ENCODE measurements around the gene KCNA2. TPM values are rescaled to one million over a fixed set of nuclear protein-coding genes. Genes with fewer than 3 reads are reported as not detected.

Gene KCNA2
- total RNA-seq, 2 donors from 2014 or later = 0.64 to 6.2 TPM

- DNase-seq (ENCODE audit: low spot score) = peak; percentile 69
- Histone ChIP-seq H3K4me3 (no peak overlapping the region), H3K9me3 (no peaks in the 10 kb centered on the region), H3K36me3 (no peaks in the 10 kb centered on the region), H3K4me1 (replicated peaks) (no peaks in the 10 kb centered on the region), H3K27me3 (replicated peaks; ENCODE audit: insufficient read depth) (peaks cover 4% of the 10 kb centered on the region), H3K27ac (no peak overlapping the region)
- TF ChIP-seq POLR2AphosphoS5 (IDR thresholded peaks at IDR 0.05) (no peak), CTCF (IDR thresholded peaks at IDR 0.05) (peak; percentile 75 to 94 (median 84)), POLR2A (IDR thresholded peaks at IDR 0.05) (no peak)
- intact Hi-C loops (cut with DNase I) = no loop called here
- WGBS = 8% methylated on average over 27 of the region's 27 CpGs
These were observed 13.5 kb upstream of the KCNA2 start for GRCh38 chr1:110619412-110620249.

GRCh38 chr1:110618668-110619067 is 12.5 kb upstream of the KCNA2 start:
- no peak for DNase-seq (ENCODE audit: low spot score)
- no peak overlapping the region for H3K4me3 ChIP-seq
- peaks cover 4% of the 10 kb centered on the region for H3K27me3 ChIP-seq (replicated peaks; ENCODE audit: insufficient read depth)
- H3K27ac ChIP-seq = no peak overlapping the region
- WGBS = 69% methylated on average over 5 of the region's 5 CpGs
- no peaks in the 10 kb centered on the region for H3K36me3 ChIP-seq
- no peaks in the 10 kb centered on the region for H3K9me3 ChIP-seq
- intact Hi-C loops (cut with DNase I) = no loop called here
- H3K4me1 ChIP-seq (replicated peaks) = no peaks in the 10 kb centered on the region
- TF ChIP-seq CTCF (IDR thresholded peaks at IDR 0.05) (no peak), POLR2AphosphoS5 (IDR thresholded peaks at IDR 0.05) (no peak), POLR2A (IDR thresholded peaks at IDR 0.05) (no peak)

- intact Hi-C loops (cut with DNase I) = loop anchor here (2.0 kb wide), 1 partner anchor 61 kb away; no protein-coding TSS in a partner anchor
- Histone ChIP-seq H3K36me3 (no peaks in the 10 kb centered on the region), H3K27me3 (replicated peaks; ENCODE audit: insufficient read depth) (peaks cover 4% of the 10 kb centered on the region), H3K27ac (no peak overlapping the region), H3K9me3 (no peaks in the 10 kb centered on the region), H3K4me3 (no peak overlapping the region), H3K4me1 (replicated peaks) (no peaks in the 10 kb centered on the region)
- WGBS = 87% methylated on average over 5 of the region's 5 CpGs
- no peak for TF ChIP-seq CTCF (IDR thresholded peaks at IDR 0.05)
- no peak for TF ChIP-seq POLR2A (IDR thresholded peaks at IDR 0.05)
- TF ChIP-seq POLR2AphosphoS5 (IDR thresholded peaks at IDR 0.05) = no peak
- no peak for DNase-seq (ENCODE audit: low spot score)
These were observed 11.4 kb upstream of the KCNA2 start for GRCh38 chr1:110617589-110617988.

DNA sequence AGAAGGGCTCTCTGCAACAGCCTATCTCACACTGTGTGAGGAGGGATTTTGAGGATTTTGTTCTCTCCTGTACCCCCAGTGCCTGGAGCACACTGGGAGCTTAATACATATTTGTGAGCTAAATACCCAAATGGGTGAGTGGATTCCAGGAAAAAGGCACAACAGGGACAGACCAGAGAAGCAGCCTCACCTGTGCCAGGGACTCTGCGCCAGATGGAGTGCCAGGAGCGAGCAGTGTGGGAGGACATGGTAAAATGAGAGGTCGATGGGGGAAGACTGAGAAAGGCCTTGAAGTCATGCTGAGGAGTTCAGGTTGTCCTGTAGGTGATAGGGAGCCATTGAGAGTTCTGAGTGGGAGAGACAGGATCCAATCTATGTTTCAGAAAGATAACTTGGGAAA is 11.0 kb upstream of the KCNA2 start:
- intact Hi-C loops (cut with DNase I) = loop anchor here (2.0 kb wide), 1 partner anchor 60 kb away; no protein-coding TSS in a partner anchor
- DNase-seq (ENCODE audit: low spot score) = no peak

More for the DNA sequence above, 11.0 kb upstream of the KCNA2 start:
- TF ChIP-seq CTCF (IDR thresholded peaks at IDR 0.05) = no peak
- TF ChIP-seq POLR2A (IDR thresholded peaks at IDR 0.05) = no peak
- TF ChIP-seq POLR2AphosphoS5 (IDR thresholded peaks at IDR 0.05) = no peak
- no peaks in the 10 kb centered on the region for H3K9me3 ChIP-seq
- H3K36me3 ChIP-seq = no peaks in the 10 kb centered on the region
- no peaks in the 10 kb centered on the region for H3K4me1 ChIP-seq (replicated peaks)
- no peak overlapping the region for H3K4me3 ChIP-seq
- WGBS = 67% methylated on average over 3 of the region's 3 CpGs
- H3K27ac ChIP-seq = no peak overlapping the region
- H3K27me3 ChIP-seq (replicated peaks; ENCODE audit: insufficient read depth) = peaks cover 4% of the 10 kb centered on the region

Data from prostate gland (tissue), 2 donors.